Small intestine (tissue), 7 donors: Measurements from ENCODE around the gene PARD3B. TPM values are rescaled to one million over a fixed set of nuclear protein-coding genes. Genes with fewer than 3 reads are reported as not detected.
A peak's percentile ranks its signal among the peaks of the same experiment; 100 is the strongest.

Source experiments
- DNase-seq, 2 donors: peaks; one replicate each; pipeline versions ENCODE4 v3.0.0 to v3.0.0-alpha.2; 2013
- FAIRE-seq: peaks from 2 replicates; lab custom pipeline; 2012; peaks lifted over from hg19 to GRCh38; lab: Jason Lieb, UNC
- H3K27ac ChIP-seq, 3 donors: one replicate each; pipeline ENCODE4 v1.5.1; 2013; ENCODE audit warnings: low read length in 2 of 3, mild to moderate bottlenecking in 2 of 3, control low read depth in 1 of 3, inconsistent platforms in 1 of 3, low read depth in 1 of 3, moderate library complexity in 1 of 3
- H3K27me3 ChIP-seq, 3 donors: one replicate each; pipeline ENCODE4 v1.6.1; 2013; ENCODE audit warnings: low read length in 3 of 3, inconsistent platforms in 1 of 3; ENCODE audit not compliant: control insufficient read depth in 3 of 3, insufficient read depth in 3 of 3
- H3K36me3 ChIP-seq, 3 donors: one replicate each; pipeline ENCODE4 v1.6.1; 2013; ENCODE audit warnings: low read length in 3 of 3, inconsistent platforms in 1 of 3, low read depth in 1 of 3, mild to moderate bottlenecking in 1 of 3, moderate library complexity in 1 of 3; ENCODE audit not compliant: control insufficient read depth in 3 of 3, insufficient read depth in 2 of 3
- H3K4me1 ChIP-seq, 3 donors: one replicate each; pipeline ENCODE4 v1.6.1; 2013; ENCODE audit warnings: low read length in 2 of 3, inconsistent platforms in 1 of 3, low read depth in 1 of 3, mild to moderate bottlenecking in 1 of 3, moderate library complexity in 1 of 3; ENCODE audit not compliant: control insufficient read depth in 3 of 3, insufficient read depth in 2 of 3
- H3K4me3 ChIP-seq, 3 donors: one replicate each; pipeline ENCODE4 v1.5.1; 2013; ENCODE audit warnings: low read length in 3 of 3, control low read depth in 1 of 3, inconsistent platforms in 1 of 3, low read depth in 1 of 3, mild to moderate bottlenecking in 1 of 3, moderate library complexity in 1 of 3
- H3K9me3 ChIP-seq, 2 donors: one replicate each; pipeline ENCODE4 v1.6.1; 2013; ENCODE audit warnings: low read depth in 1 of 2, low read length in 1 of 2; ENCODE audit not compliant: control insufficient read depth in 2 of 2, insufficient read depth in 1 of 2
- WGBS, 3 donors: extraction: QIAGEN DNeasy Blood & Tissue Kit; methylation state at CpG; one replicate each; pipeline ENCODE4 v1.1.7; 2013; 5-methylcytosine and 5-hydroxymethylcytosine counted together
- polyA plus RNA-seq, 4 donors: library from polyadenylated mRNA; stranded (reverse) in 3 of 4; unstranded in 1 of 4; fragments of 200-250 nt in 3 of 4; fragments of 120-200 nt in 1 of 4; gene quantifications; one replicate each; pipeline versions ENCODE4 v1.2.1 to v1.2.3, GENCODE V29; 2013
- donor health status: healthy with polysubstance abuse.
- donor health status: control.
- donor health status: control.
- donor health status: Bipolar disorder and iron deficiency.
- donor health status: healthy.

Gene PARD3B
- polyA plus RNA-seq, 4 donors = 2.8 to 10.7 (median 3.6) TPM

DNA sequence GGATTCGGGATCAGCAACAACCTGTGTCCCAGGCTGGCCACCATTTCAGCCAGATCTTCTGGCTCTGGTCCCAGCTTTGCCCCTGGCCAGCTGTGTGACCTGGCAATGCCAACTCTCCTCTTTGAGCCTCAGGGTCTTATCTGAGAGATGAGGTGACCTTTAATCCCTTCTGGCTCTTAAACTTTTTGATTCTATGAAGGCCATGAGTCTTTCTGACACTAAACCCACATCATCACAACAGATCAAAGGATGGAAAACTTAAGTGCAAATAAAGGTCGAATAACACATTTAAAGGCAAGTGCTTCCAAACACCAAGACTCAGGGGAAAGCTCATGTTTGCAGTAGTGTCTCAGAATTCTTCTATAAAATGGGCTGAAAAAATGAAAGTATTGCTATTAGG lies 645.3 kb downstream of the PARD3B start:
- H3K27ac ChIP-seq = no peak overlapping the region
- no peaks in the 10 kb centered on the region for H3K9me3 ChIP-seq
- FAIRE-seq (no peak), DNase-seq (no peak)
- no peak overlapping the region for H3K4me3 ChIP-seq
- H3K27me3 ChIP-seq = no peaks in the 10 kb centered on the region
- peaks cover 0 to 5% (median 0%) of the 10 kb centered on the region in 3 donors for H3K36me3 ChIP-seq
- no peaks in the 10 kb centered on the region for H3K4me1 ChIP-seq
- 57 to 74% (median 62%) methylated on average over 2 of the region's 2 CpGs for WGBS, 3 donors

DNA sequence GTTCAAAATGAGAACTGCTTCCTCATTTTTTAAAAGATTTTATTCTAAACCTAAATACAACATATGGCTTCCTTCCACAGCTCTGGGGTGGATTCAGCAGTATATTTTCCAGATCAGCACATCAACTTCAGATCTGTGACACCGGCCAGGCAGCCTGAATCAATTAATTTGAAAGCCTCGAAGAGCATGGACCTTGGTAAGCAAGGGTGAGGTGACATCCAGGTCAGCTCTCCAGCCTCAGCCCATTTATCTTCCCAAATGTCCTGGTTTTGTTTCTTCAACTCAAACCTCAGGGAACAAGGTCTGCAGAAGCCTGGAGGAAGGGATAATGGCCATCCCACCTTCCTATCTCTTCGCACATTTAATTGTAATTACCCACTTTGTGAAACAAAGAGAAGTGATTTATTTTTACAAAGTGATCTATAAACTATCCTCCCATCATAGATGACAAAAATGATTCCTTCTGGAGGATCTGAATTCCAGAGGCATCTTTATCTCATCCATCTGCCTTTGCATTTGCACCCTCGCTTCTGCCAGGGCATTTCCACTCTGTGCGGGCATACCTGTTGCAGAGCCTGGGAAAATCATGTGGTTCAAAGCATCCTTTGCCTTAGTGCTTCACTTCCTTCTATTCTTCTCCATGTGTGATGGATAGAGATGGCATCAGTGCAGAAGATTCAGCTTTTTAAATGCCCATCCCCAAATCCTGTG lies 648.0 kb downstream of the PARD3B start:
- no peaks in the 10 kb centered on the region for H3K9me3 ChIP-seq
- H3K4me3 ChIP-seq = no peak overlapping the region
- no peak for DNase-seq
- no peaks in the 10 kb centered on the region for H3K4me1 ChIP-seq
- peaks cover 0 to 5% (median 0%) of the 10 kb centered on the region in 3 donors for H3K36me3 ChIP-seq
- 75 to 86% (median 80%) methylated on average over 5 of the region's 5 CpGs for WGBS, 3 donors
- no peaks in the 10 kb centered on the region for H3K27me3 ChIP-seq
- FAIRE-seq = no peak
- H3K27ac ChIP-seq = no peak overlapping the region

DNA sequence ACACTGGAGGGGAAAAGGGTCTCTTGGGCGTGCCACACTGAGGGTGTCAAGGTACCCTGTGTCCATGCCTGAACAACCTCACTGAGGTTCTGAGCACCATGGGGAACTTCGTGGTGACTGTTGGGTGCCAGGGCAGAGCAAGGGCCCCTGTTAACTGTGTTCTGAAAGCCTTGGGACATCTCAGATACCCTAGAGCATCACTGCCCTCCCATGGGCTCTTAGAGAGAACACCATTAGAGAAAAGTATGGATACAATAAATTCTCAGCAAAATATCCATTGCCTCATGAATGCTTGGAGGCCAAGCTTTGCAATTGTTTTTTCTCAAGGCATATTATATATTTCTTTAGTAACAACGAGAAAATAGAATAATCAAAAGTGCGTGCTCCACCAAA lies 648.6 kb downstream of the PARD3B start:
- Histone ChIP-seq H3K9me3 (no peaks in the 10 kb centered on the region), H3K4me3 (no peak overlapping the region), H3K36me3 (peaks cover 0 to 5% (median 0%) of the 10 kb centered on the region in 3 donors), H3K27ac (no peak overlapping the region), H3K27me3 (no peaks in the 10 kb centered on the region), H3K4me1 (no peaks in the 10 kb centered on the region)
- 80 to 90% (median 83%) methylated on average over 4 of the region's 4 CpGs for WGBS, 3 donors
- DNase-seq (no peak), FAIRE-seq (no peak)

DNA sequence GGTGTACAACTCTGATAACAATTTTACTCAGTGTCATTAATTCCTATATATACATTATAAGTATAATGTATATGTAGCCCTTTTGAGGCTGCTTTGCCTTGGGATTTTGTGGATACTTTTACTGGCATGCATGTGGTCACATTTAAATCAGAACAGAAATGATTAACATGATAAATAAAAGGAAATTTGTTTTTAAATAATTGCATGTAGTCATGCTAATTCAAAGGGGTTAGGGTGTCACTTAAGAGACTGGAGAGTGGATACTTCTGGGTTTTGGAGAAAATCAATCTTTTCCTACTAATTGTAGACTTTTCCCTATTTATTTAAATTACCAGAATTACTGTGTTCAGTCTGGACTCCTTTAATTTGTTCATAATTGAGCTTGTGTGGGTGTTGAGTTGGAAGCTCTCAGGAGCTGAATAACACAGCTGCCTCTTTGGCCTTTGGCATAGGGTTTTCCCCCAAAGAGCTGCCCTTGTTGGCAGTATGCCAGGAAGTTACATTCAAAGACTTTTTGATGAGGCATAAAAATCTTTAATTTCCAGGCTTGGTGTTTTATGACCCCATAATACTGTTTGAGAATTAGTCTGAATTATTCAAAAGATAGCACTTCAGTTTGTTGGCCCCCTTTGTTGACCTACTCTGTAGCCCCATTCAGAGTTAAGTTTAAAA lies 652.3 kb downstream of the PARD3B start:
- FAIRE-seq = no peak
- no peaks in the 10 kb centered on the region for H3K27me3 ChIP-seq
- no peaks in the 10 kb centered on the region for H3K9me3 ChIP-seq
- H3K36me3 ChIP-seq = peaks cover 0 to 5% (median 0%) of the 10 kb centered on the region in 3 donors
- H3K27ac ChIP-seq = no peak overlapping the region
- H3K4me3 ChIP-seq = no peak overlapping the region
- no peaks in the 10 kb centered on the region for H3K4me1 ChIP-seq
- DNase-seq = peak in 1 of 2 donors; percentile 6

DNA sequence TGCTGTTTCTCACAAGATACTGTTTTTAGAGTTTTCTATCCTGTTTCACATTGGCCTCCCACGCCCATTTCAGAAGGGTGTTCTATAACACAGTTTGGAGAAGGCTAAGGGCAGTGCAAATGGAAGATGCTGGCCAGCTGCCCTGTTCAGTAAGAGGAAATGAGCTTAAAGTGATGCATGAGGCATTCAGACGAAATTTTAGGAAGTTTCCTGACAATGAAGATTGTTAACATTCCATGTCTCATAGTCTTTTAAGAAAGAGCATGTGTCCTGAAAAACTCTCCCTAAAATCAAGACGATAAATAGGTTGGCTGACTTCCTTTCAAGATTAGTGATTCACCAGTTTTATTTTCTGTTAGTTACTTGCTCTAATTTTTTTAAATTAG lies 652.9 kb downstream of the PARD3B start:
- H3K27me3 ChIP-seq = no peaks in the 10 kb centered on the region
- no peak for DNase-seq
- FAIRE-seq = no peak
- H3K36me3 ChIP-seq = peaks cover 0 to 5% (median 0%) of the 10 kb centered on the region in 3 donors
- no peak overlapping the region for H3K27ac ChIP-seq
- H3K9me3 ChIP-seq = no peaks in the 10 kb centered on the region
- H3K4me1 ChIP-seq = no peaks in the 10 kb centered on the region
- 44 to 66% (median 54%) methylated on average over 3 of the region's 3 CpGs for WGBS, 3 donors
- no peak overlapping the region for H3K4me3 ChIP-seq

DNA sequence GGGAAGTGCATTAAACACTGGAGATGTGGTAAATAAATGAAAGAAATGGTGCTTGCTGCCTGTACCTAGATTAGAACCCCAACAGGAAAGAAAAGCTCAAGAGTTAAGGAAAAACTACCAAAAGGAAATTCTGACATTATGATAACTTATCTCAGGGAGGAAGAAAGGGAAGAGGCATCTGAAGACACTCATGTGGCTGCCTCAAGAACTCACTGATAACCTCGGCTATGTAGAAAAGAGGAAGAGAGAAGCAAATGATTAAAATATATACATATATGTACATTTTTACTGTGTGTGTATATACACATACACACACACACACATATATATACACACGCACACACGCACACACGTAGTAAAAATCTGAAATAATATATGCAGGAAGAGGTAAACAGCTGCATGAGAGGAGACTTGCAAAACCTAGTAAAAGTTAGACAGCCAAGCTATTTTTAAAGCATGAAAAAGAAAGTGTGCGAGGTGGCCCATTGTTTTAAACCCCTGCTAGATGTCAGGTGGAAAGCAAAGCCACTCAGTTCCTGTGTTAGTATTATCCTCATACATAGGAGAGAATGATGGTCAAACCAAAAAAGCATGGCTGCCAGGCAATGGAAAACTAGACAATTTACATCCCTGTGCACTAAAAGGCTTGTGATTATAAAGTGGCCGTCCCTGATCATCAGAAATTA lies 654.0 kb downstream of the PARD3B start:
- Histone ChIP-seq H3K4me3 (no peak overlapping the region), H3K4me1 (no peaks in the 10 kb centered on the region), H3K27ac (no peak overlapping the region), H3K36me3 (no peaks in the 10 kb centered on the region), H3K9me3 (no peaks in the 10 kb centered on the region), H3K27me3 (no peaks in the 10 kb centered on the region)
- no peak for FAIRE-seq
- WGBS, 3 donors = 89 to 96% (median 92%) methylated on average over 6 of the region's 6 CpGs
- no peak for DNase-seq

DNA sequence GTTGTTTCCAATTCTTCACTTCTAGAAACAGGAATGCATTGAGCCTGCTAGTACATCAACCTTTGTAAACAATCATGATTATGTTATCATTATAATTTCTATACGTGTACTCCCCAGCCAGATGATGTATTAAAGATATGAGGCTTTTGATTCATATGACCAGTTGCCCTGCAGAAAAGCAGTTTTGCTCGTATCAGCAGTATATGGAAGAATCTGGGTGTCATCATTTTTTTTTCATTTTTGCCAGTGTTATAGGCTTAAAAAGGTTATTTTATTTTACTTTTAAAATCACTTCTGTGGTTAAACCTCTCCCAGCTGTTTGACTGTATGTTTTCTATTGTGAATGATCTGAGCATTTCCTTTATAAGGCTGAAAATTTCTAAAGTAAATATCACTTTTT lies 665.2 kb downstream of the PARD3B start:
- H3K27ac ChIP-seq = no peak overlapping the region
- H3K4me1 ChIP-seq = no peaks in the 10 kb centered on the region
- H3K4me3 ChIP-seq = no peak overlapping the region
- FAIRE-seq (no peak), DNase-seq (no peak)
- no peaks in the 10 kb centered on the region for H3K9me3 ChIP-seq
- H3K36me3 ChIP-seq = no peaks in the 10 kb centered on the region
- no peaks in the 10 kb centered on the region for H3K27me3 ChIP-seq
- WGBS, 3 donors = 66 to 76% (median 69%) methylated on average over 2 of the region's 2 CpGs

DNA sequence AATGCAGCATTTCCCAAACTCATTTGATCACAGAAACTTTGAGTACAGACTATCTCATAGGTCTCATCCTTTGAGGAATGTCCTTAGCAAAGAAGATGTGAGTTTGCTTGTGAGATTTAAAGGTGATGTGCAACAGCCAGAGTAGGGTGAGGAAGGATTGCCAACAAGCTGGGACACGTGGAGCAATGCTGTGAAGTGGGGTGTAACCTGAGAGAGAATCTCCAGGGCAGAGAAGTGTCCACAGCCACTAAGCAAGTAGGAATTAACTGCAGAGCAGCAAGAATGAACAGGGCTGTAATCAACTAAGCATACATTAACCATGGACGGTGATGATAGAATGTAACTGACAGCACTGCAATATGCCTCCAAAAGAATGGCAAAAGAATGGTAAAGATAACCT lies 667.1 kb downstream of the PARD3B start:
- Histone ChIP-seq H3K36me3 (no peaks in the 10 kb centered on the region), H3K4me1 (no peaks in the 10 kb centered on the region), H3K27me3 (no peaks in the 10 kb centered on the region), H3K4me3 (no peak overlapping the region), H3K9me3 (no peaks in the 10 kb centered on the region), H3K27ac (no peak overlapping the region)
- 73 to 89% (median 79%) methylated on average over 2 of the region's 2 CpGs for WGBS, 3 donors
- no peak for DNase-seq
- no peak for FAIRE-seq
